Measurements from ENCODE around the gene MDC1.

DNA sequence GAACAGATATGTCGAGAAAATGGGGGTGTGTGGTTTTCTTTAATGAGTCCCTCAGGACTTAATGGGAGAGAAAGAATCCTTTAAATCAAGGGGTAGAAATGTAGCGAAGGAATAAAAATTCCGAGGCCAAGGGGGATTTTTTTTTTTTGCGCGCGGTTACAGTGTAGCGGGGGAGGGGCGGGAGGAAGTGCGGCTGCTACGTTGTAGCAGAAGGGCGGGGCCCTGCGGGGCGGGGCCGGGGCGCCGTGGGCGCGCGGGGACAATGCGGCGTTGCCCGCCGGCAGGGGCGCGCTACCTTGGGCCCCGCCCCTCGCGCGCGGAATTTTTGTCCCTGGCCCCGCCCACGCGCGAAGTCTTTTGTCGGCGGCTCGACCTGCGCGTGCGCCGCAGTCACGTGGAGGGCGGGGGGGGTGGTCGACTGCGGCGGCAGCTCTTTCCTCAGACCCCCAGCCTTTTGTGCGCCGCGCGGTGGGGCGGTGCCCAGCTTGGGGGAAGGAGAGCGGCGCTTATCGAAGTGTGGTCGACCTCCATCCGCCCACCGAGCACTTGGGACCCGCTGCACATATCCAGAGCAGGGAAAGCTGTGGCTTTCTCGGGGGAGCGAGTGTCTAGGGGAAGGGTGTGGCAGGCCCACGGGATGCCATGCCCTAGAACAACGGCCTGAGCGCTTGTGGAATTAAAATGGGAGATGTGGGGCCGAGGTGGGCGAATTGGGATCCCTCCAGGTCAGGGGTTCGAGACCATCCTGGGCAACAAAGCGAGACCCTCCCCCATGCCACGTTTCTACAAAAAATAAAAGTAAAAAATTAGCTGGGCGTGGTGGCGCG is 4.3 kb upstream of the MDC1 start:
- TF ChIP-seq, protein P1, sequence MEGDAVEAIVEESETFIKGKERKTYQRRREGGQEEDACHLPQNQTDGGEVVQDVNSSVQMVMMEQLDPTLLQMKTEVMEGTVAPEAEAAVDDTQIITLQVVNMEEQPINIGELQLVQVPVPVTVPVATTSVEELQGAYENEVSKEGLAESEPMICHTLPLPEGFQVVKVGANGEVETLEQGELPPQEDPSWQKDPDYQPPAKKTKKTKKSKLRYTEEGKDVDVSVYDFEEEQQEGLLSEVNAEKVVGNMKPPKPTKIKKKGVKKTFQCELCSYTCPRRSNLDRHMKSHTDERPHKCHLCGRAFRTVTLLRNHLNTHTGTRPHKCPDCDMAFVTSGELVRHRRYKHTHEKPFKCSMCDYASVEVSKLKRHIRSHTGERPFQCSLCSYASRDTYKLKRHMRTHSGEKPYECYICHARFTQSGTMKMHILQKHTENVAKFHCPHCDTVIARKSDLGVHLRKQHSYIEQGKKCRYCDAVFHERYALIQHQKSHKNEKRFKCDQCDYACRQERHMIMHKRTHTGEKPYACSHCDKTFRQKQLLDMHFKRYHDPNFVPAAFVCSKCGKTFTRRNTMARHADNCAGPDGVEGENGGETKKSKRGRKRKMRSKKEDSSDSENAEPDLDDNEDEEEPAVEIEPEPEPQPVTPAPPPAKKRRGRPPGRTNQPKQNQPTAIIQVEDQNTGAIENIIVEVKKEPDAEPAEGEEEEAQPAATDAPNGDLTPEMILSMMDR (IDR thresholded peaks at IDR 0.05; ENCODE audit: low read depth, low read length): no peak
- TF ChIP-seq EZH2phosphoT487 (IDR thresholded peaks at IDR 0.05; ENCODE audit: low read depth): no peak

Measured in OCI-LY3 (cell line).